ENCODE data around the gene TUT1.

GRCh38 chr11:62592989-62593421, 1.7 kb upstream of the TUT1 start:
- TF ChIP-seq CTCF (conservative IDR thresholded peaks at IDR 0.05): no peak
- no peak for TF ChIP-seq ZFX (IDR thresholded peaks at IDR 0.05)
